ENCODE data around the gene SYT14. TPM values are rescaled to one million over a fixed set of nuclear protein-coding genes. Genes with fewer than 3 reads are reported as not detected.

SYT14 gene
- total RNA-seq, 1 donor from 2014 or later = 0.03 TPM

DNA sequence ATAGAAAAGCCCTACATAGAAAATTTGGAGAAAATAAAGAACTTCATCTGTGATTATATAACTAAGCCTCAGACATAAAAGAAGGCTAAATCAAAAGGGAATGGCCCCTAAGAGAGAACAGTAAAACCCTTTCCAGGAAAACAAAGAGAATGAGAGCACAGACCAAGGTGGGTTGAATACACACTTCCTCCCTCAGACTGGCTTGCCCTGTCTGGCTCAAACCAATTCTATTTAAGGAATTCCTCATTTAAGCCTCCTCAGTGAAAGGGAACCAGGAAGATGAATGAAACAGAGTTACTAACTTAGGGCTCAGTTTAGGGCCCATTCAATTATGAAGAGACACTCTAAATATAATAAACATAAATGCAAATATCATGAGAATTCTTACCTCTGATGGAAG lies 10.6 kb upstream of the SYT14 start:
- TF ChIP-seq CTCF (IDR thresholded peaks at IDR 0.05) = no peak
- Histone ChIP-seq H3K27ac (no peak overlapping the region), H3K27me3 (no peaks in the 10 kb centered on the region), H3K4me1 (no peaks in the 10 kb centered on the region), H3K4me3 (no peak overlapping the region), H3K9me3 (no peaks in the 10 kb centered on the region), H3K36me3 (no peaks in the 10 kb centered on the region)
- intact Hi-C loops (cut with DNase I) = no loop called here
- DNase-seq = no peak
- ATAC-seq = no peak

DNA sequence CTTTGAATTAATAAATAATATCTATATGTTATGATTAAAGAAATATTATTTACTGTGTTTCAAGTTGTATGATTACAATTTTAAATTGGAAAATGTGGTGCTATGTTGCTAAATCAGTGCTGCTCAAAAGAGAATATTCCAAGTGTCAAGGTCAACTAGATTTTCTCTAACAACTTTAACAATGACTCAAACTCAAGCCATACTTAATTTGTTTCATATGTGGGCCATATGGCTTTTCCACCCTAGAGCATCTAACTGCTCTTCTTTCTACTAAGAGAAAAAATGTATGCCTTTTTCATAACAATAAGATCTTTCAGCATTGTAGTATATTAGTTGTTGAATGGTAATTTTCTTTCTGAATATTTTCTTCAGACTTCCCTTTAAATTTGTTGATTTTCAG lies 8.3 kb upstream of the SYT14 start:
- DNase-seq (no peak), ATAC-seq (no peak)
- Histone ChIP-seq H3K27ac (no peak overlapping the region), H3K4me1 (no peaks in the 10 kb centered on the region), H3K9me3 (no peaks in the 10 kb centered on the region), H3K27me3 (no peaks in the 10 kb centered on the region), H3K4me3 (no peak overlapping the region), H3K36me3 (no peaks in the 10 kb centered on the region)
- no peak for TF ChIP-seq CTCF (IDR thresholded peaks at IDR 0.05)
- intact Hi-C loops (cut with DNase I) = no loop called here

DNA sequence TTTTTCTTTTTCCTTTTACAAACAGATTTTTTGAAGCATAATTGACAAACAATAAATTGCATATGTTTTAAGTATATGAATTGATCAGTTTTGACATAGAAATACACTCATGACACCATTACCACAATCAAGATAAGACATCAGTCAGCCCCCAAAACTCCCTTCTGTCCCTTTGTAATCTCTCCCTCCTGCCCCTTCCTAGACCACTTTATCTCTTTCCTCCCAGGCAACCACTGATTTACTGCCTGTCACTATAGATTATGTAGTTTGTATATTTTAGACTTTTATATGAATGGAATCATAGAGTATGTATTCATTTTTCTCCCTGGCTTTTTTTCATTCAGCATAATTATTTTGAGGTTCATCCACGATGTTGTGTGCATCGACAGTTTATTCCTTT lies 6.9 kb upstream of the SYT14 start:
- no peak for TF ChIP-seq CTCF (IDR thresholded peaks at IDR 0.05)
- intact Hi-C loops (cut with DNase I) = no loop called here
- Histone ChIP-seq H3K36me3 (no peaks in the 10 kb centered on the region), H3K27me3 (no peaks in the 10 kb centered on the region), H3K4me3 (no peak overlapping the region), H3K27ac (no peak overlapping the region), H3K9me3 (no peaks in the 10 kb centered on the region), H3K4me1 (no peaks in the 10 kb centered on the region)
- DNase-seq (no peak), ATAC-seq (no peak)

DNA sequence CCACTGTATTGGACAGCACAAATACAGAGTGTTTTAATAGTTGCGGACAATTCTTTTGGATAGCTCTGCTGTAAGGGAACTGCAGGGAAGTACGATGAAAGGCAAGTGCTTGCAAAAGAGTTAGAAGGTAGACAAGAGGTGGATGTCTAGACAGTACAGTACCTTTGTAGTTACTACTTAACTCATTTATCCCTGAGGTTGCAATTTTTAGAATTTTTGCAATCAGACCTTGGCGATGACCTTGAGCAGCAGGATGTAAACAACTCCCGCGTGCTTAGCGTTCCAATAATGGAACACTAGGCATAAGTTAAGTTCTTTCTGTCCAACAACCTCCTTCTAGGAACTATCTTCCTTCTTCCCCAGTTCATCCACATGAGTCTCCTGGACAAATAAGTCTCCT lies 1.9 kb upstream of the SYT14 start:
- H3K27me3 ChIP-seq = peaks cover 37% of the 10 kb centered on the region
- H3K4me3 ChIP-seq = no peak overlapping the region
- TF ChIP-seq CTCF (IDR thresholded peaks at IDR 0.05) = no peak
- H3K9me3 ChIP-seq = no peaks in the 10 kb centered on the region
- intact Hi-C loops (cut with DNase I) = no loop called here
- DNase-seq (no peak), ATAC-seq (no peak)
- no peaks in the 10 kb centered on the region for H3K4me1 ChIP-seq
- H3K36me3 ChIP-seq = no peaks in the 10 kb centered on the region
- no peak overlapping the region for H3K27ac ChIP-seq

GRCh38 chr1:209945377-209945776 lies 7.4 kb downstream of the SYT14 start:
- H3K4me1 ChIP-seq = no peaks in the 10 kb centered on the region
- no peaks in the 10 kb centered on the region for H3K36me3 ChIP-seq
- no peak overlapping the region for H3K27ac ChIP-seq
- no peaks in the 10 kb centered on the region for H3K9me3 ChIP-seq
- DNase-seq (no peak), ATAC-seq (no peak)
- no peak overlapping the region for H3K4me3 ChIP-seq
- TF ChIP-seq CTCF (IDR thresholded peaks at IDR 0.05) = no peak
- peaks cover 10% of the 10 kb centered on the region for H3K27me3 ChIP-seq
- intact Hi-C loops (cut with DNase I) = no loop called here

- intact Hi-C loops (cut with DNase I) = no loop called here
- DNase-seq (no peak), ATAC-seq (no peak)
- Histone ChIP-seq H3K36me3 (no peaks in the 10 kb centered on the region), H3K4me3 (no peak overlapping the region), H3K4me1 (no peaks in the 10 kb centered on the region), H3K27me3 (no peaks in the 10 kb centered on the region), H3K27ac (no peak overlapping the region), H3K9me3 (no peaks in the 10 kb centered on the region)
- TF ChIP-seq CTCF (IDR thresholded peaks at IDR 0.05) = no peak
Measured at GRCh38 chr1:209948155-209948554, 10.1 kb downstream of the SYT14 start.

Measured in upper lobe of right lung (tissue), 1 donor.